ENCODE results near the gene ADAMTS18.
"Not testable (repeated sequence)": the region's sequence is repeated elsewhere in the genome, so short reads cannot be mapped to it uniquely, and the experiment has no call there.

ADAMTS18 gene

DNA sequence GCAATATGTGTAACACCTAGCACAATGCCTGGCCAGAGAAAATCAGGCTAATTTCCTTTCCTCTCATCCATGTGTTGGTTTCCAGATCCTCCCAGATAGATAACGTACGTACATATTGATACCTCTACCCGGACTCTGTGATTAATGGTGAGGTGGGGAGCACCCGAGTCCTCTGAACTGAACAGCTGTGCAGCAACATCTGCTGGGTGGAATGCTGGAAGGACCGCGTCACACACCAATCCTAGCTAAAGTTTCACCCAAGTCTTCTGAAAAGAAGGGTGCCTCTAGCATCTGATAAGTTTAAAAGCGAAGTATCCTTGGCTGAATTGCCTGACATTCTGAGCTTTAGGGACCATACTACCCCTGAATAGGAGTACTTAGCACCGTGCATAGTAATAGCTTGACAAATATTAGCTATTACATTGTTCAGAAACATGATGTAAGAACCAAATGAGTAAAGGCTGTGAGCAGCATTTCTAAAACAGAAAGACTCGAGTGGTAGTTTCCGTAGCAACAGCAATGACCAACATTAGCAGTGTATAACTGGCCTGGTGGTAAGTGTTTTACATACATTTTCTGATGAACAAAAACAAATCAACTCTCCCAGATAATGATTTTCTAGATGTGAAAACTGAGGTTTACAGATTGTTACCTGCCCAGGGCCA, 144.3 kb downstream of the ADAMTS18 start:
- H3K4me3 ChIP-seq (ENCODE audit: low read depth, low read length) = no peak overlapping the region

DNA sequence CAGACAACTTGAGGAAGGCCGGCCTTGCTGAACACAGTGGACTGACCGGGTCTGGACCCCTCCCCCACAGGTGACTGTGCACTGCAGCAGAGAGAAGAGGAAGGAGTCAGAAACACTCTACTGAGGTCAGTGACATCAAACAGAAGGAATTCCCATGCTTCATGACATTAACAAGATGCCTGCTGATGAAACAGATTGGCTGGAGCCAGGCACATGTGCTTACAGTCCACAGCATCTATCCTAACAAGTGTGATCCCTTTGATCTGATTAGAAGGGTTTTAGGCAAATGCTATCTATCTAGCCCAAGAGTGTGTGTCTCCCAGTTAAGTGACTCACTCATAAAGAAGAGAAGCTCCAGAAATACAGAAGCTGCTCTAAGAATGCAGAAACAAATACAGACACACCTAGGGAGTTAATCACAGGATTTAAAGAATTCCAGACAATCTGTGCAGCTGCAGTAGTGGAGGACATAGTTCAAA, 145.5 kb downstream of the ADAMTS18 start:
- no peak overlapping the region for H3K4me3 ChIP-seq (ENCODE audit: low read depth, low read length)

DNA sequence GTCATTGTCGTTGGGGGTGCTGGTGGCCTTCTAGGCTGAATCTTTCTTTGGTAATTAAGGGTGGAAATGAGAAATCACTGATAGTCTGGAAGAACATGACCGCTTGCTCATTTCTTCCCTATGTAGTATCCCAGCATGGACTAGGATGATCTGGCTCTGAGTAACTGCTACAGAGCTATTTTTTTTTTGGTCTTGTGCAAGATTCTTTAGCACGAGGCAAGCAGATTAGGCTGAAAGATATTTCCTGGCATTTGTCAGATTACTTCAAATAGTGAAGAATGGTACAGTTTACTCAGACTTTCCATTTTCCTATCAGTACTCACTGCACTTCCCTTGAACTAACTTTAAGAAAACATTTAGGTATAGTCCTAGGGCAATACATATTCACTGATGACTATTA, 146.6 kb downstream of the ADAMTS18 start:
- H3K4me3 ChIP-seq (ENCODE audit: low read depth, low read length) = no peak overlapping the region

DNA sequence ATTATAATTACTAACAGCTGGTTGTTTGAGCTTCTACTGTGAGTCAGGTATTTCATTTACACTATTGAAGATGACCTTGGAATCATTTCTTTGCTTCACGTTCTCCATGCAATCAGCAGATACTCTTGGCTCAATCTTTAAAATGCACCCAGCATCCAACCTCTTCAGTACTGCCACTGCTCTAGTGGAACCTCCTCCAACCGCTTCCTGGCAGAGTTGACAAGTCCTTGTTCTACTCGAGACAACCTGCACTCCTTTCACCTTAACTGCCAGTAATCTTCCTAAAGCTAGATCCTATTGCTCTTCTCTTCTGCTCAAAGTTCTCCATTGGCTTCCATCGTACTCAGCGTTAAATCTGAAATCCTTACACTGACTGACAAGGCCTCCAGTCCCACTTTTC, 149.2 kb downstream of the ADAMTS18 start:
- no peak overlapping the region for H3K4me3 ChIP-seq (ENCODE audit: low read depth, low read length)

DNA sequence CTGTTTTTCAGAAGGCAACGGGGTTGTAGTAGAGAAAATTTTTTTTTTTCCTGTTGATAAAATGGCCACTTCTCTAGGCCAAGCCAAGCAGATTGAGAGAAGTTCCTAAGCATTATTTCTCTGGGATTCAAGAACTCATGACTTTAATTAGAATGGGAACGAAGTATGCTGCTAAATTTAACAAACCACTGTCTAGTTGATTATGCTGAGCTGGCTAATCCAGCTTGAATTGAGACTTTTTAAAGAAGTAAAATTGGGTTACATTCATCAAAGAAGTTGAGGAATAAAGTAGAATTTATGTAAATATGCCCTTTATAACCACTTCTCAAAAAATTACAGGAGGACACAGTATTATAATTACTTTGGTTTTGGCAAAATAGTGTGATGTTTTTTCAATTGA, 152.5 kb downstream of the ADAMTS18 start:
- no peak overlapping the region for H3K4me3 ChIP-seq (ENCODE audit: low read depth, low read length)

DNA sequence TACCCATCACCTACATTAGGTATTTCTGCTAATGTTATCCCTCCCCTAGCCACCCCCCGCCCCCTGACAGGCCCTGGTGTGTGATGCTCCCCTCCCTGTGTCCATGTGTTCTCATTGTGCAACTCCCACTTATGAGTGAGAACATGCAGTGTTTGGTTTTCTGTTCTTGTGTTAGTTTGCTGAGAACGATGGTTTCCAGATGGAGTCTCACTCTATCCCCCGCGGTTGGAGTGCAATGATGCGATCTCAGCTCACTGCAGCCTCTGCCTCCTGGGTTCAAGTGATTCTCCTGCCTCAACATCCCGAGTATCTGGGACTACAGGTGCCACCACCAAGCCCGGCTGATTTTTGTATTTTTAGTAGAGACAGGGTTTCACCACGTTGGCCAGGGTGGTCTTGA, 155.5 kb downstream of the ADAMTS18 start:
- not testable (repeated sequence) for H3K4me3 ChIP-seq (ENCODE audit: low read depth, low read length)

DNA sequence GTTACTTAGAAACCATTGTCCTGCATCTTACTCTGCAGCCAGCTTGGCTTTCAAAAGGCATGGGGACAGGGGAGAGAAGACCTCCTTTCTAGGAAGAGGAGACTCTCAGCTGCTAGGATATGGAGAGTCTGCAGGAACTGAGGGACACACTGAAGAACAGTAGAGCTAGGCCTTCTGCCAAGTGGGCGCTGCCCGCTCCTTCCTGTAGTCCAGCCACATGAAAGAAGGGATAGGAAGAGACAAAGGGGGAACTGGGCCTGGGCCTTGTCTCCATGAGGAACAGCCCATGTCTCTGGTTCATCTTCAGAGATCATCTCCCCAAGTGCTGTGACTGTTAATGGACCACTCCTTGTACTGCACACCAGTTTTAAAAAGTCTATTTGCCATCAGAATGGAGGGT, 157.3 kb downstream of the ADAMTS18 start:
- H3K4me3 ChIP-seq (ENCODE audit: low read depth, low read length) = no peak overlapping the region

DNA sequence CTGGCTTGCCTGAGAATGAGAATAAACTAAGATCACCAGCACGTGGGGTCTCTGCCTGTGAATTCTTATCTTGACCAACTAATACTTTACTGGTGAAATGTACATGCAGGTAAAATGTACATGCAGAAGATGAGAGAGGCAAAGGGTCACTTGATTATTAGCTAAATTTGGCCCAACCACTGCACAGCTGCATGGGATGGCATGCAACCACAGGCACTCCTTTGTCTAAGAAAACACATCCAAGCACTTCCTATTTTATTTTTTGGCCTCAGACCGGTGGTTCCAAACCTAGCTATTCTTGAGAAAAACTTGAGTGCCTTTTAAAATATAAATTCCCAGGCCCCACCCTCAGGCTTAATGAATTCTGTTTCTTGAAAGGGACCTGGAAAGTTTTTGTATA, 157.7 kb downstream of the ADAMTS18 start:
- H3K4me3 ChIP-seq (ENCODE audit: low read depth, low read length) = no peak overlapping the region

DNA sequence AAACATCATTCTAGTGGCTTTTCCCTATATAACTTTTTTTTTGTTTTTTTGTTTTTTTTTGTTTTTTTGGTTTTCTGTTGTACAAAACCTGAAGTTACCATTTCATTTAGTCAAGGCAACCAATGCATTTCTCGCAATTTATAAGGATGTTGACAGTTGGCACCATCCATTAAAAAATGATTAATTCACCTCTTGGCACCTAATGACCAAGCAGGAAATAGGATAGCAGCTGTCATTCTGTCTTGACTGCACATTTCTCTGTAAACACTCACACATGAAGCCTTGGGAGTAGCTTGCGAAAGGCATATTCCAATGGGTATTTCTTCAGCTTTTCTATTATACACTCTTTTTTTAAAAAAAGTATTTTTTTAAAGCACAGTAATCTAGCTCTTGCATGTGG, 158.2 kb downstream of the ADAMTS18 start:
- no peak overlapping the region for H3K4me3 ChIP-seq (ENCODE audit: low read depth, low read length)

DNA sequence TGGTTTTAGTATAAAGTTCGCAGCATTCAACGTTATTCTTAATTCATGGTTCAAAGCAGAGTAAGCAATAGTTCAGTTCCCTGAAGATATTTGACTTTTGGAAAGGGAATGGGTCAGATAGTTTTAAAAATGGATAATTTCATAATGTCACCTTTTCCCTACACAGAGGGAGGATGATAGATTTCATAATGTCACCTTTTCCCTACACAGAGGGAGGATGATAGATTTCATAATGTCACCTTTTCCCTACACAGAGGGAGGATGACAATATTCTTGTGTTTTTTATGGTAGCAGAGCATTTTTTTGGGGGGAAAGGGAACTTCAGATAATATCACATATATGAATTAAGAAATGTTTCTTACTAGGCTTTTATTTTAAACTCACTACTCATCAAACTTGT, 159.5 kb downstream of the ADAMTS18 start:
- H3K4me3 ChIP-seq (ENCODE audit: low read depth, low read length) = not testable (repeated sequence)

DNA sequence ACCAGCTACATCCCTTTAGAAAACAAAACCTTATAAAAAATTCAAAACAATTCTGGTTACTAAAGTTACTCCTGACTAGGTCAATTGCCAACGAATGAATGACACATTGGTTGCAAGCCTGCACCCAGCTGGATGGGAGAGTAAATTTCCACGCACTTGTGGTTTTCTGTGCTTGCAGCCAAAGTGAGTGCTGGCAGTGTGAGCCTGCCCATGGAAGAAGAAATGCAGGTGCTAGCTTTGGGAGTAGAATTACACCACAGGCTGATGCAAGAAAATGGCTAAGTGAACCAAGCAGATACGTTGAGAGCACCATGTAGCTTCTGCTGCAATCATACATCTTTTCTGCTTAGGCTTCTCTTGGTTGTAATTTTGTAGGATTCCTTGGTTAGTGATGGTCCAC, 161.0 kb downstream of the ADAMTS18 start:
- H3K4me3 ChIP-seq (ENCODE audit: low read depth, low read length) = no peak overlapping the region

DNA sequence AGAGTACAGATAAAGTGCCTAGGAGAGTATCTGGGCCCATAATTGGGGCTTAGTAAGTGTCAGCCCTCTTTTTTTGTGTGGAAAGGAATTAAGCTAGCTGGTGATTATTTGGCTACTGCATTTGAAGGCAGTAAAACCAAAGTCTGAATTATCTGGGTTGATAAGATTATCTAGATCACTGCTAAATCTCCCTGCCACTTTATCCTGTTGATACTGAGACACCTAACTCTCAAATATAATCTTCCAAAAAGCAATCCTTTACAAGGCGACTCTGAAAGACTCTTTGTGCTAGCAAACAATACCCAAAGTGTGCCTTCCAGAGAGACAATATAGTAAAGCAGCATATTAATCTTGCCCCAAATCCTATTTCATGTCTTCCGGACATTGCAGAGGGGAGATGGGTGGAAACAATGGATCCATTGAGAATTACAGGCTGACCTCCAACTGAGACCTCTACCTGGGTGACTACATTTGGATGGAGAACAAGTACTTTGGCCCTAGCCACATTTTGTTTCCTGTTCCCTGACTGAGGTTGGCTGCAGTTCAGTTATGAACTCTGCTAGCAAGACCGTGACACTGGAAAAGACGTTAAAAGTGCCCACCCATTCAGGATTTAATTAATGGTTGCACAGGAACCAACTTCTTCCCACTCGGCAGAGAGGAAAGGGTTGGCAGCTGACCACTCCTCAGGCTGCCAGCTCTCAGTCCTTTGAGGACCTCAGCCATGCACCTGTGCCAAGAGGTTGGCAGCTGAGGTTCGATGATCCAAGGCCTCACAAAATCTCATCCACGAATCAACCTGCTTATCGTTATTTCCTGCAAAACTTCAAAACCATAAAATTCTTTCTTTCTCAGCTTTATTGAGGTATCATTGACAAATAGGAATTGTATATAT, 163.1 kb downstream of the ADAMTS18 start:
- H3K4me3 ChIP-seq (ENCODE audit: low read depth, low read length) = no peak overlapping the region

DNA sequence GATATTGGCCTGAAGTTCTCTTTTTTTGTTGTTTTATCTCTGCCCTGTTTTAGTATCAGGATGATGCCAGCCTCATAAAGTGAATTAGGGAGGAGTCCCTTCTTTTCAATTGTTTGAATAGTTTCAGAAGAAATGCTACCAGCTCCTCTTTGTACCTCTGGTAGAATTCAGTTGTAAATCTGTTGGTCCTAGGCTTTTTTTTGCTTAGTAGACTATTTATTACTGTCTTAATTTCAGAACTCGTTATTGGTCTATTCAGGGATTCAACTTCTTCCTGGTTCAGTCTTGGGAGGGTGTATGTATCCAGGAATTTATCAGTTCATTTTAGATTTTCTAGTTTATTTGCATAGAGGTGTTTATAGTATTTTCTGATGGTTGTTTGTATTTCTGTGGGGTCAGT, 168.6 kb downstream of the ADAMTS18 start:
- not testable (repeated sequence) for H3K4me3 ChIP-seq (ENCODE audit: low read depth, low read length)

DNA sequence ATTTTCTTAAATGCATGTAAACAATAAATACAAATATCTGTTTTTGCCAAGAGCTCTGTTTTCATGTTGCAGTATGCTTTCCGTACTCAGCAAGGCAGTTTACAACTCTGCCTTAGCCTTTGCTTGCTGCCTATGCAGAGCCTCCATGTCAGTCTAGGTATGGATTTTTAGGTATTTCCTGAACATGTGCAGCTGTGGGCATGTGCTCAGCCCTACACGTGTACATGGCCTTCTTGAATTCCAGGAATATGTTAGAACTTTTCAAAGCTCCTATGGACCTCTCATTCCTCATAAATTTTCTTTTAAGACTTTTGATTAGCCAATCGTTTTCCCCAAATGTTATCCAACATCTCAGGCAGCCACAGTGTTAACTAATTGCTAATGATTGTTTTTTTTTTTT, 171.9 kb downstream of the ADAMTS18 start:
- no peak overlapping the region for H3K4me3 ChIP-seq (ENCODE audit: low read depth, low read length)

DNA sequence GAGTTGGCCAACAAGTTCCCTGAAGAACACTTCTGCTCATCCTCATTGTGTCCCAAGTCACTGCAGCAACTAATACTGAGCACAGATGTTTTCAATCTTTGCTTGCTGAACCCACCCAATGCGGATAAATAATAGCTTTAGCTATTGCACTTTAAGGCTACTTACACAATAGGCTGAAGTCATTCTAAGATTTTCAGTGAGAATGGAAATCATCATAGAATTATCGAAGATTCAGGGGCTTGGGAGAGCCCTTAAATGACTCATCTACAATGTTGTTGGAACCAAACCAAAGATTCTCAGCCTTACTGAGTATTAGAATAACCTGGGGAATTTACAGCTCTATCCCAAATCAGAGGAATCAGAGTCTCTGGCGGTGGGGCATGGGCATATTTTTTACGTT, 184.4 kb downstream of the ADAMTS18 start:
- H3K4me3 ChIP-seq (ENCODE audit: low read depth, low read length) = no peak overlapping the region

DNA sequence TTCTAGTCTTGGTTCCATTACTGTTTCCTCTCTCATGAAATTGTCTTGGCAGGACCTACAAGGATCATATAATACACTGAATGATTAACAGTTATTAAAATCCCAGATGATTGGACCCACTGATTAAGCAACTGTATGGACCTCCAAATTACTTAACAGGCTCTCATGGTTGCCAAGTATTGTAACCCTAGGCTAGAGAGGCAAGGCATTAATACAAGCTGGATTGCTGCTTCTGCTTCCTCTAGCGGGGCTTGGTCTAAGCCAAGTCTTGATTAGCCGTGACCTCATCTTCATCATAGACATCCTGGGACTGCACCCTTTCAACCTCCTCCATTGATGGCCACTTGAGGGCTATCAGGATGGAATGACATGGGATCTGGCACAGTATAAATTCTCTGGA, 188.7 kb downstream of the ADAMTS18 start:
- no peak overlapping the region for H3K4me3 ChIP-seq (ENCODE audit: low read depth, low read length)

DNA sequence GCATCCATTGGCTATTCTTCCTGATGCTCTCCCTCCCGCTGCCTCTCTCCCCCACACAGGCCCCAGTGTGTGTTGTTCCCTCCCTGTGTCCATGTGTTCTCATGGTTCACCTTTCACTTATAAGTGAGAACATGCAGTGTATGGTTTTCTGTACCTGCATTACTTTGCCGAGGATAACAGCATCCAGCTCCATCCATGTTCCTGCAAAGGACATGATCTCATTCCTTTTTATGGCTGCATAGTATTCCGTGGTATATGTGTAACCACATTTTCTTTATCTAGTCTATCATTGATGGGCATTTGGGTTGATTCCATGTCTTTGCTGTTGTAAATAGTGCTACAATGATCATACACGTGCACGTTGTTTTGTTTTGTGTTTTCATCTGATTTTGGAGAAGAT, 192.4 kb downstream of the ADAMTS18 start:
- not testable (repeated sequence) for H3K4me3 ChIP-seq (ENCODE audit: low read depth, low read length)

DNA sequence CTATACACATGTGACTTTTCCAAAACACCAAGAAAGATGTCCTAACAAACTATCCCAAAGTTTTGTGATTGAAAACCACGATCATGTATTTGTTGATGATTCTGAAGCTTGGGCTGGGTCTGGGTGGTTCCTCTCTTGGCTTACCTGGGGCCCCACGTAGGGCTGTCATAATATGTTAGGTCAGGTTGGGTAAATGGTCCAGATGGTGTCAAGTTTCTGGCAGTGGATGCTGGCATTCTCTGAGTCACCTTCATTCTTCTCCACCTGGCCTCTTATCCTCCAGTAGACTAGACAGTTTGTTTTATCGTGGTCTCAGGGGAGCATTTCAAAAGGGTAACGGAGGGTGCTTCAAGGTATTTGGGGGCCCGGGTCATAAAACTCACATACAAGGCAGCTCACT, 196.2 kb downstream of the ADAMTS18 start:
- no peak overlapping the region for H3K4me3 ChIP-seq (ENCODE audit: low read depth, low read length)

DNA sequence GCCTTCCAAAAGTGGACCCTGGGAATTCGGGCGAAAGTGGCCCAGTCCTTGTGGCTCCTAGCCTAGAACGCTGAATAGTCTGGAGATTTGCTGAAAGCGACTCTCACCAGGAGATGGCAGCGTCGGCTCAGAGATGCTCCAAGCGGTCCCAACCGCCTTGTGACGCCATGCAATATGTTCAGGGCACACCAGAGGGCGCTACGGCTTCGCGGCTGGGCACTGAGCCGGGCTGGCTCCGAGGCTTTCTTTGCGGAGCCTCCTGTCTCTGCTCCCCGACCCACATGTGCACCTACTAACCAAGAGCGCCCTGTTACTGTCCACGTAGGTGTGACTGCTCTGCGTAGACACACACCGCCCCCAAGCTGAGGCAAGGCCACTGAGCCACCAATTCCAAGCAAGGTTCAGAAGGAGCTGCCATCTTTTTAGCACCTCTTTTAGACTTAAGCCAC, 198.7 kb downstream of the ADAMTS18 start:
- no peak overlapping the region for H3K4me3 ChIP-seq (ENCODE audit: low read depth, low read length)

DNA sequence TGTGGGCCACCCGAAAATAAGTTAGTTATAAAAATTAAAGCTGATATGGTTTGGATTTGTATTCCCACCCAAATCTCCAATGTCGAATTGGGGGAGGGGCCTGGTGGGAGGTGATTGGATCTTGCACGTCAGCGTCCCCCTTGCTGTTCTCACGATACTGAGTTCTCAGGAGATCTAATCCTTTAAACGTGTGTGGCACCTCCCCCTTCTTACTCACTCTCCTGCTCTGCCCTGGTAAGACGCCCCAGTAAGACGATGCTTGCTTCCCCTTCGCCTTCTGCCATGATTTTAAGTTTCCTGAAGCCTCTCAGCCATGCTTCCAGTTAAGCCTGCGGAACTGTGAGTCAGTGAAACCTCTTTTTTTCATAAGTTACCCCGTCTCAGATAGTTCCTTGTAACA, 200.2 kb downstream of the ADAMTS18 start:
- no peak overlapping the region for H3K4me3 ChIP-seq (ENCODE audit: low read depth, low read length)

DNA sequence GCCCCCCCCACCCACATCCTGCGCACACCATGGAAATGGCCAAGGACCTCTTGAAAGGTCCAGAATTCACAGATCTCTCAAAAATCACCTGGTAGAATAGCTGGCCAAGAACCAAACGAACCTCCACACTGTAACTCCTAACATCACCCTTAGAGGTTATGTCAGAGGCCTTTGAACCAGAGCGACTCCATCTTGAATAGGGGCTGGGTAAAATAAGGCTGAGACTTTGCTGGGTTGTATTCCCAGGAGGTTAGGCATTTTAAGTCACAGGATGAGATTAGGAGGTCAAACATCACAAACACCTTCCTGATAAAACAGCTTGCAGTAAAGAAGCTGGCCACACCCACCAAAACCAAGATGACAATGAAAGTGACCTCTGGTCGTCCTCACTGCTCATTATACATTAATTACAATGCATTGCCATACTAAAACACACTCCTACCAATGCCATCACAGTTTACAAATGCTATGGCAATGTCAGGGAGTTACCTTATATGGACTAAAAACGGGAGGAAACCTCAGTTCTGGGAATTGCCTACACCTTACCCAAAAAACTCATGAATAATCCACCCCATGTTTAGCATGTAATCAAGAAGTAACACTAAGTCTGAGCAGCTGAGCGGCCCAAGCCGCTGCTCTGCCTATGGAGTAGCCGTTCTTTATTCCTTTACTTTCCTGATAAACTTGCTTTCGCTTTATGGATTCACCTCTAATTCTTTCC, 200.9 kb downstream of the ADAMTS18 start:
- H3K4me3 ChIP-seq (ENCODE audit: low read depth, low read length) = no peak overlapping the region
